ENCODE measurements around the gene MGAT1. TPM values are rescaled to one million over a fixed set of nuclear protein-coding genes. Genes with fewer than 3 reads are reported as not detected.

MGAT1 gene
- total and polyA plus RNA-seq, 2 experiments from 2014 or later: 23.7 to 81.4 TPM

DNA sequence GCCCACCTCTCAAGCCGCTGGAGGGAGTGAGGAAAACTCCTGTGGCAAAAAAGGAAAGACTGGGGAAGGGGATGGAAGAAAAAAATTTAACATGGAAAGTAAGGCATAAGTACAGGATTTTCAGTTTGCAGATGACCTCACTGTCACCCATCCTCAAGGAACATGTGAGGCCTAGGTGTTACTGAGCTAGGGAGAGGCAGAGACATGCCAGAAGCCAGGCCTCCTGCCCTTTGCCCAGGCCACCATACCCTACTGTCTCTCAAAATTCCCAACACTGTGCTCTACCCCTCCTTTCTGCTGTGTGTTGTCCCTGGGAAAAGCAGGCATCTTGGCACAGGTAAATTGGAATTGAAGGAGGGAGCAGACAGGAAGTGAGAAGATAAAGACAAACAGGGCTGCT is 4.4 kb upstream of the MGAT1 start:
- ATAC-seq (no peak), DNase-seq (ENCODE audit: low spot score) (no peak)
- TF ChIP-seq JUNB (IDR thresholded peaks at IDR 0.05; ENCODE audit: unreplicated experiment) (no peak), ZNF114 (CRISPR knock-in tag; IDR thresholded peaks at IDR 0.05) (no peak), ZNF331 (CRISPR knock-in tag; IDR thresholded peaks at IDR 0.05; ENCODE audit: low read depth) (no peak), CREB1 (CRISPR knock-in tag; IDR thresholded peaks at IDR 0.05; ENCODE audit: low read depth) (no peak), EZH2phosphoT487 (IDR thresholded peaks at IDR 0.05; ENCODE audit: unreplicated experiment) (no peak), STAT1 (IDR thresholded peaks at IDR 0.05; ENCODE audit: unreplicated experiment) (no peak), NANOG (IDR thresholded peaks at IDR 0.05; ENCODE audit: borderline replicate concordance) (no peak), POLR2AphosphoS5 (IDR thresholded peaks at IDR 0.05; ENCODE audit: low read depth) (no peak), EZH2 (IDR thresholded peaks at IDR 0.05; ENCODE audit: low read depth, unreplicated experiment) (no peak)
- TF ChIP-seq, protein P1, sequence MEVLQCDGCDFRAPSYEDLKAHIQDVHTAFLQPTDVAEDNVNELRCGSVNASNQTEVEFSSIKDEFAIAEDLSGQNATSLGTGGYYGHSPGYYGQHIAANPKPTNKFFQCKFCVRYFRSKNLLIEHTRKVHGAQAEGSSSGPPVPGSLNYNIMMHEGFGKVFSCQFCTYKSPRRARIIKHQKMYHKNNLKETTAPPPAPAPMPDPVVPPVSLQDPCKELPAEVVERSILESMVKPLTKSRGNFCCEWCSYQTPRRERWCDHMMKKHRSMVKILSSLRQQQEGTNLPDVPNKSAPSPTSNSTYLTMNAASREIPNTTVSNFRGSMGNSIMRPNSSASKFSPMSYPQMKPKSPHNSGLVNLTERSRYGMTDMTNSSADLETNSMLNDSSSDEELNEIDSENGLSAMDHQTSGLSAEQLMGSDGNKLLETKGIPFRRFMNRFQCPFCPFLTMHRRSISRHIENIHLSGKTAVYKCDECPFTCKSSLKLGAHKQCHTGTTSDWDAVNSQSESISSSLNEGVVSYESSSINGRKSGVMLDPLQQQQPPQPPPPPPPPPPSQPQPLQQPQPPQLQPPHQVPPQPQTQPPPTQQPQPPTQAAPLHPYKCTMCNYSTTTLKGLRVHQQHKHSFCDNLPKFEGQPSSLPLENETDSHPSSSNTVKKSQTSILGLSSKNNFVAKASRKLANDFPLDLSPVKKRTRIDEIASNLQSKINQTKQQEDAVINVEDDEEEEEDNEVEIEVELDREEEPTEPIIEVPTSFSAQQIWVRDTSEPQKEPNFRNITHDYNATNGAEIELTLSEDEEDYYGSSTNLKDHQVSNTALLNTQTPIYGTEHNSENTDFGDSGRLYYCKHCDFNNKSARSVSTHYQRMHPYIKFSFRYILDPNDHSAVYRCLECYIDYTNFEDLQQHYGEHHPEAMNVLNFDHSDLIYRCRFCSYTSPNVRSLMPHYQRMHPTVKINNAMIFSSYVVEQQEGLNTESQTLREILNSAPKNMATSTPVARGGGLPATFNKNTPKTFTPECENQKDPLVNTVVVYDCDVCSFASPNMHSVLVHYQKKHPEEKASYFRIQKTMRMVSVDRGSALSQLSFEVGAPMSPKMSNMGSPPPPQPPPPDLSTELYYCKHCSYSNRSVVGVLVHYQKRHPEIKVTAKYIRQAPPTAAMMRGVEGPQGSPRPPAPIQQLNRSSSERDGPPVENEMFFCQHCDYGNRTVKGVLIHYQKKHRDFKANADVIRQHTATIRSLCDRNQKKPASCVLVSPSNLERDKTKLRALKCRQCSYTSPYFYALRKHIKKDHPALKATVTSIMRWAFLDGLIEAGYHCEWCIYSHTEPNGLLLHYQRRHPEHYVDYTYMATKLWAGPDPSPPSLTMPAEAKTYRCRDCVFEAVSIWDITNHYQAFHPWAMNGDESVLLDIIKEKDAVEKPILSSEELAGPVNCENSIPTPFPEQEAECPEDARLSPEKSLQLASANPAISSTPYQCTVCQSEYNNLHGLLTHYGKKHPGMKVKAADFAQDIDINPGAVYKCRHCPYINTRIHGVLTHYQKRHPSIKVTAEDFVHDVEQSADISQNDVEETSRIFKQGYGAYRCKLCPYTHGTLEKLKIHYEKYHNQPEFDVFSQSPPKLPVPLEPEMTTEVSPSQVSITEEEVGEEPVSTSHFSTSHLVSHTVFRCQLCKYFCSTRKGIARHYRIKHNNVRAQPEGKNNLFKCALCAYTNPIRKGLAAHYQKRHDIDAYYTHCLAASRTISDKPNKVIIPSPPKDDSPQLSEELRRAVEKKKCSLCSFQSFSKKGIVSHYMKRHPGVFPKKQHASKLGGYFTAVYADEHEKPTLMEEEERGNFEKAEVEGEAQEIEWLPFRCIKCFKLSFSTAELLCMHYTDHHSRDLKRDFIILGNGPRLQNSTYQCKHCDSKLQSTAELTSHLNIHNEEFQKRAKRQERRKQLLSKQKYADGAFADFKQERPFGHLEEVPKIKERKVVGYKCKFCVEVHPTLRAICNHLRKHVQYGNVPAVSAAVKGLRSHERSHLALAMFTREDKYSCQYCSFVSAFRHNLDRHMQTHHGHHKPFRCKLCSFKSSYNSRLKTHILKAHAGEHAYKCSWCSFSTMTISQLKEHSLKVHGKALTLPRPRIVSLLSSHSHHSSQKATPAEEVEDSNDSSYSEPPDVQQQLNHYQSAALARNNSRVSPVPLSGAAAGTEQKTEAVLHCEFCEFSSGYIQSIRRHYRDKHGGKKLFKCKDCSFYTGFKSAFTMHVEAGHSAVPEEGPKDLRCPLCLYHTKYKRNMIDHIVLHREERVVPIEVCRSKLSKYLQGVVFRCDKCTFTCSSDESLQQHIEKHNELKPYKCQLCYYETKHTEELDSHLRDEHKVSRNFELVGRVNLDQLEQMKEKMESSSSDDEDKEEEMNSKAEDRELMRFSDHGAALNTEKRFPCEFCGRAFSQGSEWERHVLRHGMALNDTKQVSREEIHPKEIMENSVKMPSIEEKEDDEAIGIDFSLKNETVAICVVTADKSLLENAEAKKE (CRISPR knock-in tag; IDR thresholded peaks at IDR 0.05): no peak
- TF ChIP-seq, protein P2, sequence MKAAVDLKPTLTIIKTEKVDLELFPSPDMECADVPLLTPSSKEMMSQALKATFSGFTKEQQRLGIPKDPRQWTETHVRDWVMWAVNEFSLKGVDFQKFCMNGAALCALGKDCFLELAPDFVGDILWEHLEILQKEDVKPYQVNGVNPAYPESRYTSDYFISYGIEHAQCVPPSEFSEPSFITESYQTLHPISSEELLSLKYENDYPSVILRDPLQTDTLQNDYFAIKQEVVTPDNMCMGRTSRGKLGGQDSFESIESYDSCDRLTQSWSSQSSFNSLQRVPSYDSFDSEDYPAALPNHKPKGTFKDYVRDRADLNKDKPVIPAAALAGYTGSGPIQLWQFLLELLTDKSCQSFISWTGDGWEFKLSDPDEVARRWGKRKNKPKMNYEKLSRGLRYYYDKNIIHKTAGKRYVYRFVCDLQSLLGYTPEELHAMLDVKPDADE (IDR thresholded peaks at IDR 0.05): no peak
- TF ChIP-seq, protein P3, sequence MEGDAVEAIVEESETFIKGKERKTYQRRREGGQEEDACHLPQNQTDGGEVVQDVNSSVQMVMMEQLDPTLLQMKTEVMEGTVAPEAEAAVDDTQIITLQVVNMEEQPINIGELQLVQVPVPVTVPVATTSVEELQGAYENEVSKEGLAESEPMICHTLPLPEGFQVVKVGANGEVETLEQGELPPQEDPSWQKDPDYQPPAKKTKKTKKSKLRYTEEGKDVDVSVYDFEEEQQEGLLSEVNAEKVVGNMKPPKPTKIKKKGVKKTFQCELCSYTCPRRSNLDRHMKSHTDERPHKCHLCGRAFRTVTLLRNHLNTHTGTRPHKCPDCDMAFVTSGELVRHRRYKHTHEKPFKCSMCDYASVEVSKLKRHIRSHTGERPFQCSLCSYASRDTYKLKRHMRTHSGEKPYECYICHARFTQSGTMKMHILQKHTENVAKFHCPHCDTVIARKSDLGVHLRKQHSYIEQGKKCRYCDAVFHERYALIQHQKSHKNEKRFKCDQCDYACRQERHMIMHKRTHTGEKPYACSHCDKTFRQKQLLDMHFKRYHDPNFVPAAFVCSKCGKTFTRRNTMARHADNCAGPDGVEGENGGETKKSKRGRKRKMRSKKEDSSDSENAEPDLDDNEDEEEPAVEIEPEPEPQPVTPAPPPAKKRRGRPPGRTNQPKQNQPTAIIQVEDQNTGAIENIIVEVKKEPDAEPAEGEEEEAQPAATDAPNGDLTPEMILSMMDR (conservative IDR thresholded peaks at IDR 0.05; ENCODE audit: low read depth in 2 of 2): no peak
- TF ChIP-seq, protein P4, sequence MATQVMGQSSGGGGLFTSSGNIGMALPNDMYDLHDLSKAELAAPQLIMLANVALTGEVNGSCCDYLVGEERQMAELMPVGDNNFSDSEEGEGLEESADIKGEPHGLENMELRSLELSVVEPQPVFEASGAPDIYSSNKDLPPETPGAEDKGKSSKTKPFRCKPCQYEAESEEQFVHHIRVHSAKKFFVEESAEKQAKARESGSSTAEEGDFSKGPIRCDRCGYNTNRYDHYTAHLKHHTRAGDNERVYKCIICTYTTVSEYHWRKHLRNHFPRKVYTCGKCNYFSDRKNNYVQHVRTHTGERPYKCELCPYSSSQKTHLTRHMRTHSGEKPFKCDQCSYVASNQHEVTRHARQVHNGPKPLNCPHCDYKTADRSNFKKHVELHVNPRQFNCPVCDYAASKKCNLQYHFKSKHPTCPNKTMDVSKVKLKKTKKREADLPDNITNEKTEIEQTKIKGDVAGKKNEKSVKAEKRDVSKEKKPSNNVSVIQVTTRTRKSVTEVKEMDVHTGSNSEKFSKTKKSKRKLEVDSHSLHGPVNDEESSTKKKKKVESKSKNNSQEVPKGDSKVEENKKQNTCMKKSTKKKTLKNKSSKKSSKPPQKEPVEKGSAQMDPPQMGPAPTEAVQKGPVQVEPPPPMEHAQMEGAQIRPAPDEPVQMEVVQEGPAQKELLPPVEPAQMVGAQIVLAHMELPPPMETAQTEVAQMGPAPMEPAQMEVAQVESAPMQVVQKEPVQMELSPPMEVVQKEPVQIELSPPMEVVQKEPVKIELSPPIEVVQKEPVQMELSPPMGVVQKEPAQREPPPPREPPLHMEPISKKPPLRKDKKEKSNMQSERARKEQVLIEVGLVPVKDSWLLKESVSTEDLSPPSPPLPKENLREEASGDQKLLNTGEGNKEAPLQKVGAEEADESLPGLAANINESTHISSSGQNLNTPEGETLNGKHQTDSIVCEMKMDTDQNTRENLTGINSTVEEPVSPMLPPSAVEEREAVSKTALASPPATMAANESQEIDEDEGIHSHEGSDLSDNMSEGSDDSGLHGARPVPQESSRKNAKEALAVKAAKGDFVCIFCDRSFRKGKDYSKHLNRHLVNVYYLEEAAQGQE (IDR thresholded peaks at IDR 0.05; ENCODE audit: unreplicated experiment): no peak
- peaks cover 21% of the 10 kb centered on the region; the same call in 2 of the 3 replicates for H3K36me3 Mint-ChIP-seq (ENCODE audit: low read depth)
- Histone ChIP-seq H3K4me1 (ENCODE audit: insufficient read depth) (peaks cover 36% of the 10 kb centered on the region), H3K4me3 (no peak overlapping the region; the same call in 1 of the 2 replicates), H2AFZ (no peak overlapping the region), H3K36me3 (ENCODE audit: insufficient read depth) (no peaks in the 10 kb centered on the region), H3K4me2 (0 out of 2 replicates have a peak overlapping the region, but pooled peaks have one; percentile 43), H4K20me1 (replicated peaks; ENCODE audit: insufficient read depth) (no peaks in the 10 kb centered on the region; the same call in 1 of the 2 replicates), H3K79me2 (replicated peaks; ENCODE audit: insufficient read depth) (peaks cover 38% of the 10 kb centered on the region), H3K27ac (ENCODE audit: low read depth) (no peak overlapping the region), H3K9me2 (ENCODE audit: insufficient read depth) (no peaks in the 10 kb centered on the region), H3K27me3 (ENCODE audit: insufficient read depth) (no peaks in the 10 kb centered on the region), H3F3A (replicated peaks; ENCODE audit: low read depth) (peaks cover 12% of the 10 kb centered on the region; the same call in 1 of the 2 replicates)
- peaks cover 68% of the 10 kb centered on the region for H3K4me1 Mint-ChIP-seq
- H3K9me3 Mint-ChIP-seq: no peaks in the 10 kb centered on the region; the same call in 2 of the 3 replicates
- no peak overlapping the region for H3K27ac Mint-ChIP-seq
- peak overlapping the region; percentile 47; the same call in 1 of the 3 replicates for H3K4me3 Mint-ChIP-seq
- H3K27me3 Mint-ChIP-seq (ENCODE audit: insufficient read depth, low read depth, poor library complexity): peaks cover 6% of the 10 kb centered on the region
